ENCODE measurements around the gene SLFN11.
"Not testable (repeated sequence)": the region's sequence is repeated elsewhere in the genome, so short reads cannot be mapped to it uniquely, and the experiment has no call there.

SLFN11 gene, protein sequence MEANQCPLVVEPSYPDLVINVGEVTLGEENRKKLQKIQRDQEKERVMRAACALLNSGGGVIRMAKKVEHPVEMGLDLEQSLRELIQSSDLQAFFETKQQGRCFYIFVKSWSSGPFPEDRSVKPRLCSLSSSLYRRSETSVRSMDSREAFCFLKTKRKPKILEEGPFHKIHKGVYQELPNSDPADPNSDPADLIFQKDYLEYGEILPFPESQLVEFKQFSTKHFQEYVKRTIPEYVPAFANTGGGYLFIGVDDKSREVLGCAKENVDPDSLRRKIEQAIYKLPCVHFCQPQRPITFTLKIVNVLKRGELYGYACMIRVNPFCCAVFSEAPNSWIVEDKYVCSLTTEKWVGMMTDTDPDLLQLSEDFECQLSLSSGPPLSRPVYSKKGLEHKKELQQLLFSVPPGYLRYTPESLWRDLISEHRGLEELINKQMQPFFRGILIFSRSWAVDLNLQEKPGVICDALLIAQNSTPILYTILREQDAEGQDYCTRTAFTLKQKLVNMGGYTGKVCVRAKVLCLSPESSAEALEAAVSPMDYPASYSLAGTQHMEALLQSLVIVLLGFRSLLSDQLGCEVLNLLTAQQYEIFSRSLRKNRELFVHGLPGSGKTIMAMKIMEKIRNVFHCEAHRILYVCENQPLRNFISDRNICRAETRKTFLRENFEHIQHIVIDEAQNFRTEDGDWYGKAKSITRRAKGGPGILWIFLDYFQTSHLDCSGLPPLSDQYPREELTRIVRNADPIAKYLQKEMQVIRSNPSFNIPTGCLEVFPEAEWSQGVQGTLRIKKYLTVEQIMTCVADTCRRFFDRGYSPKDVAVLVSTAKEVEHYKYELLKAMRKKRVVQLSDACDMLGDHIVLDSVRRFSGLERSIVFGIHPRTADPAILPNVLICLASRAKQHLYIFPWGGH

DNA sequence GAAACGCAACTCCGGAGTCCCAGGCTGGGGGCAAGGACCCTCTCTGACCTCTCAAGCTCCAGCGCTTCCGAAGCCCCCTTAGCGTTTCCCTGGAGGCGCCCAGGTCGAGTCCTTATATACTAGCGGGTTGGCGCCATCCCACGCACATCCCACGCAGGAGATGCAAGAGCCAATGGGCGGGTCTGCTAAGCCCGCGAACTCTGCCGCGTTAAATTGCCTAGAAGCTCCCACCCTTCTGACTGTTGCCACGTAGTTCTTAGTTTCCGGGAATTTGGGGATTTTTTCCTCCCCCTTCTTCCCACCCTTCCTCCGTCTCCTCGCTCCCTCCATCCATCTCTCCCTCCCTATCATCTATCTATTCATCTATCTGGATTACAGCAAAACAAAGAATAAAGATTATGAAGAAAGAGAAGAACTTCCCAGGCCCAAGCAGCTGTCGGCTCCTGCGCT lies at the start of gene SLFN11:
TSS of gene SLFN11 (minus strand) at position 88 of the 450 bp plus-strand sequence. CDS start 9,814 bp downstream, outside the sequence.
- no peak for DNase-seq (ENCODE audit: low spot score)

DNA sequence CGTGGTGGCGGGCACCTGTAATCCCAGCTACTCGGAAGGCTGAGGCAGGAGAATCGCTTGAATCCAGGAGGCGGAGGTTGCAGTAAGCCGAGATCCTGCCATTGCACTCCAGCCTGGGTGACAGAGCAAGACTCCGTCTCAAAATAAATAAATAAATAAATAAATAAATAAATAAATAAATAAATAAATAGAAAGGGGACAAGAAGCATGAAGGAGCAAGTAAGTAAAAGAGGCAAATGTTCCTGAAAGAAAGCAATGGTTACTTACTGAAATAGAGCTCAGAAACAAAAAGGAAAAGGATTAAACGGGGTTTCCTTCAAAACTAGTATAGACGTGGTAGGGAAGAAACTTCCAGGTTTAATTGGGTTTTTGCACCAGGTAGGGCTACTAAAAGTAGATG lies 47.6 kb upstream of the SLFN11 start:
- DNase-seq (ENCODE audit: low spot score), result not testable (repeated sequence)

DNA sequence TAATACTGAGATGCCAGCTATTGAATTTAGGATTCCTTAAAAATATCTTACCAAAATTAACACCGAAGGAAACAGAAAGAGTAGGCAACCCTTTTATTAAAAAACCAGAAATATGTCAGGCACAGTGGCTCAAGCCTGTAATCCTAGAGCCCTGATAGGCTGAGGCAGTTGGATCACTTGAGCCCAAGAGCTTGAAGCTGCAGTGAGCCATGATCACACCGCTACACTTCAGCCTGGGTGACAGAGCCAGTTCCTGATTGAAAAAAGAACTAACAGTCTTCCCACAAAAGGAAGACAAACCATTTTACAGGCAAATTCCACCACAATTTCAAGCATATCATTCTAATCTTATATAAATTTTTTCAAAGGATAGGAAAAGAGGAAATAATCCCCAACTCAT lies 43.2 kb upstream of the SLFN11 start:
- no peak for DNase-seq (ENCODE audit: low spot score)

DNA sequence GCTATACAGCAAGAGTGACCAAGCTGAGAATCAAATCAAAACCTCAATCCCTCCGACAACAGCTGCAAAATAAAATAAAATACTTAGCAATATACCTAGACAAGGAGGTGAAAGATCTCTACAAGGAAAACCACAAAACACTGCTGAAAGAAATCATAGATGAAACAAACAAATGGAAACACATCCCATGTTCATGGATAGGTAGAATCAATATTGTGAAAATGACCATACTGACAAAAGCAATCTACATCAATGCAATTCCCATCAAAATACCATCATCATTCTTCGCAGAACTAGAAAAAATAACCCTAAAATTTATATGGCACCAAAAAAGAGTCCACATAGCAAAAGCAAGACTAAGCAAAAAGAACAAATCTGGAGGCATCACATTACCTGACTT lies 41.3 kb upstream of the SLFN11 start:
- not testable (repeated sequence) for DNase-seq (ENCODE audit: low spot score)

DNA sequence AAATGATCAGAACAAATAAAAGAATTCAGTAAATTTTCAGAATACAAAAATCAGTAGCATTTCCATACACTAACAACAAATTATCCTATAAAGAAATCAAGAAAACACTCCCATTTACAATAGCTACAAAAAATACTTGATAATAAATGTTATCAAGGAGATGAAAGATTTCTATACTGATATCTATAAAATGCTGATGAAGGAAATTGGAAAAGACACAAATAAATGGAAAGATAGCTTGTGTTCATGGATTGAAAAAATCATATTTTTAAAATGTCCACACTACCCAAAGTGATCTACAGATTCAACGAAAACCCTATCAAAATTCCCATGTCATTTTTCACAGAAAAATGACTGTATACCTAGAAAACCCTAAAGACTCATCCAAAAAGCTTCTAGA lies 40.8 kb upstream of the SLFN11 start:
- DNase-seq (ENCODE audit: low spot score), result no peak

DNA sequence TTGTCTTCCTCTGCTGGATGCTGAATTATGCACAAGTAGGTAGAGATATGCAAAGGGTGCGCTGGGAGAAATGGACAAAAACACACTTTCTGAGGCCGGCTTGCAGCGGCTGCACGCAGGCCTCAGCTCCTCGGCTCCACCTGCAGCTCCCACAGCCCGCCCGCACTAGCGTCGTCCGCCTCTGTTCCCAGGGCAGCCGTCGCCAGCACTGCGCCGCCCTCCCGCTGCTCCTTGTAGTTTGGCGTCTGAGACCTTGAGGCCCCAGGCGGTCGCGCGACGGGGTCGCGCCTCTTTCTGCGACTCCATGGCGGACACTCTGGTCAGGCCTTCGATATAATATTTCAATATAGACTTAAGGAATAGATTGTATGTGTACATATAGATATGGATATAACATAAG lies 34.1 kb upstream of the SLFN11 start:
- DNase-seq (ENCODE audit: low spot score), result no peak

DNA sequence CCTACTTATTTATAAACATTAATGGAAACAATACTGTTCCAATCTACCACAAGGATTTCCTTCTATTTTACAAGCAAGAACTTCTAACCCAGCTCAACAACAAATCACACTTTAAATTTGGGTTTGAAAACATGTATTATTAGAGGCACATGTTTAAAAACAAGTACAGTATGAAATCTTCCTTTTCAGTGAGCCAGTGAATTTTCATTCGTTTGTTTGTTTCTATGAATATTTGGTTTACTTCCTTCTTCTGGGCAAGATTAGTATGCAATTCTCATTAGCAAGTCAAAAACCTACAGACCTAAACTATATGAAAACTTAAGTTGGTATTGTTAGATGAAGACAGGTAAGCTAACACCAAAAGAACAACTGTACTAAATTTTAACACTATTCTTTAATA lies 33.1 kb upstream of the SLFN11 start:
- DNase-seq (ENCODE audit: low spot score), result no peak

DNA sequence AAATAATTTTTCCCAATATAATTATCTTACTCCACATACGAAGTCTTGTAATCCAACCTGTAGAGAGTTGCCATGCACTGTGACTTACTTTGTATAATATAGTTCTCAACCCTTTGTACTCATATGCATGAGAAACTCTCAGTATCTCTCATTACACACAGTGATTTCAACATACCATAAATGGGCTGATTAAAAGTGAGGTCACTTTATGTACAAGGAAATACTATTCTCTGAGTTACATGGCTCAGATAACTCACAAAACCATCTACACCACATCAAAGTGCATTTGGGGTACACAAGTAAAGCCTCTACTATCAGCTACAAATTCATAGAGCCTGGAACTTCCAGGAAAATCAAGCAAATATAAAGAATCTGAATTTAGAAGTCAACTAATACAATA lies 30.9 kb upstream of the SLFN11 start:
- peak; percentile 51 for DNase-seq (ENCODE audit: low spot score)

DNA sequence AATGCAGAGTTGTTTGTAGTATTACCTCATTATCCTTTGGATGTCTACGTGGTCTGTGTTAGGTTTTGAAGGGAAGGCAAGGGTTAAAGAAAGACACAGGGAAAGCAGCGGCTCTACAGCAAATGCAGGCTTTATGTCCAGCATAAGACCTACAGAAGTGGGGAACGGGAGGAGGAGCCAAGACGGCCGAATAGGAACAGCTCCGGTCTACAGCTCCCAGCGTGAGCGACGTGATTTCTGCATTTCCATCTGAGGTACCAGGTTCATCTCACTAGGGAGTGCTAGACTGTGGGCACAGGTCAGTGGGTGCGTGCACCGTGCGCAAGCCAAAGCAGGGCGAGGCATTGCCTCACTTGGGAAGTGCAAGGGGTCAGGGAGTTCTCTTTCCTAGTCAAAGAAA lies 20.4 kb upstream of the SLFN11 start:
- not testable (repeated sequence) for DNase-seq (ENCODE audit: low spot score)

DNA sequence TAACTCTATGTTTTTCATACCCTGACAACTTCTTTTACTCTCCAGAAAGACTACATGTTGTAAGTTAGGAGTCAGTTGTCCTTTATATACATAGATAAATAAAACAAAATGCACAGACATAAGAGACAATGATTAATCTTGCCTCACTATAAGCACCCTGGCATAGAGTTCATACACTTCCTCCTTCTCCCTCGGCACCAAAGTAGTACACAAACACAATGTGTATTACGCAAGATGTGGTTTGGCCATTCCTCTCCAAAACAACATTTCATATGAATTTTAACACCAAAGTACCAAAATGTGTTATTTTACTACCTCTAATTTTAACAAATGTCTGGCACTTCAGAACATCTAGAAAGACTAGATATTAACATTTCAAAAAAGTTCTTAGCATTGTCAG lies 17.2 kb upstream of the SLFN11 start:
- DNase-seq (ENCODE audit: low spot score), result no peak

DNA sequence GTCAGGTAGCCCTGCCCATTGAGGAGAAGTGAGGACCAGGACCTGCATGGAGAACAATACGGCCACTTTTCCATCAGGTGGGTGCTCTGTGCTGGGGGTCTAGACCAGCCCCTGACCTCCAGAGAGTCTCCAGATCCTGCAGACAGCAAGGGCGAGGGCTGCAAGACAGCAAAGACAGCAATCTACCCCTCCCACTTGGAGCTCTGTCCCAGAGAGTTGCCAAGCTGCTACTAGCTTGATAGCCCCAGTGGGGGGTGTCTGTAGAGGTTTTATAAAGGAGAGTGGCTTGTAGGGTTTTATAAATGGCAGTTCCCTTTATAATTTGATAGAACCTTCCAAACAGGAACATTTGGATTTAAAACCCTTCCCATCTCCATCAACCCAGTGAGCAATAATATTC lies 16.7 kb upstream of the SLFN11 start:
- no peak for DNase-seq (ENCODE audit: low spot score)

DNA sequence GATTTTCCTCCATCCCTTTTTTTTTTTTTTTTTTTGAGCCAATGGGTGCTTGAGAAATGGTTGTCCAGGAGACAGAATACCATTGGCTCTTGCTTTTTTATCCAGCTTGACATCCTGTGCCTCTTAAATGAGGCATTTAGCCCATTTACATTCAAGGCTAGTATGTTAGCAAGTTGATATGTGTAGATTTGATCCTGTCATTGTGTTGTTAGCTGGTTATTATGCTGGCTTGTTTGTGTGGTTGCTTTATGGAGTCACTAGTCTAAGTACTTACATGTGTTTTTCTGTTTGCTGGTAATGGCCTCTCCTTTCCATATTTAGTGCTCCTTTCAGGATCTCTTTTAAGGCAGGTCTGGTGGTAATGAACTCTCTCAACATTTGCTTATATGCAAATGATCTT lies 14.1 kb upstream of the SLFN11 start:
- DNase-seq (ENCODE audit: low spot score), result no peak

DNA sequence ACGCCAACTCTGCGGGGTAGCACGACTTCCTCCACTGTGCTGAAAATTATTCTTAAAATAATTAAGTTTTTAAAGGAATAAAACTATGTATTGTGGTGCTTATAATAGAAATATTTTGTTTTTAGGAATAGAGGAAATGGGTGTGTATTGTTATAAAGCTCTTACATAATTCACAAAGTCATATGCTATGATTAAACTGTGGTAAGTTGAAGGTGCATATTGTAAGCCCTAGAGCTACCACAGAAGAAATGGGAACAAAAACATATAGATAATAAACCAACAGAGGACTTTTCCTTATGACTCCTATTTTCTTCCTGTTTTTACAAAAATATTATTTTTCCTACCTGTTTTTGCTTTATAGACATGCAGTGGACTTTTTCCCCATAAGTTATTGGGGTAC lies 4.3 kb upstream of the SLFN11 start:
- no peak for DNase-seq (ENCODE audit: low spot score)

DNA sequence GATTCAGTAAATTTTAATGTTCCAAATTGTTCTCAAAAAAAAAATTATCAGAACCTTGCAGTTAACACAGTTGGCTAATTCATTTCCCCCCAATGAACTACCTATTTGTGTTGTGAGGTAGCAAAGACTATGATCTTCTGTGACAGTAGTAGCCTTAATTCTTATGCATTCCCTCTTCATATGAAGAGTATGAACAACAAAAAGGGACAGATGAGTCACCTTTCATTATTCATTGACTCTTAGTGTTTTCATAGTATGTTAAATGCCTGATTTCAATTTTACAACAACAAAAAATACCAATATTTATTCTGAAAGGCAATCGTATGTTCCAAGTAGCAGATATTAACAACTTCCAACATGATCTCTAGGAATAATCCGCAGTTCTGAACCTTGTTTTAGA lies 3.6 kb upstream of the SLFN11 start:
- no peak for DNase-seq (ENCODE audit: low spot score)

DNA sequence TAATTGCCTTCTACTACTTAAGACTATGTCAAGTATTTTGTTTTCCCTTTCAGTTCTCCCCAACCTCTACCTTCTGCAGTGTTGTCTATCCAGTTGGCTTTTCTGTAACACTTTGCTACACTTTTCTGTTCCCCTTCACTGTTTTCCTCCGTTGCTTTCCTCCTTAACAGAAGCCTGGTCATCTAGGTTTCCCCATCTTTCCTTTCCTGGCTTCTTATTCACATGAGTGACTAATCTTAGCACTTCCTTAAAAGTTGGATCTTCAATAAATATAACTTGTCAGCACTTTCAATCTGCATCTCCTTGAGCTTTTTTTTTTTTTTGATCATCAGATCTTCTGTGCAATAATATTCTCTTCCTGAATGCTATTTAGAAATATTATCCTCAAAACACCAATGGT lies 2.8 kb upstream of the SLFN11 start:
- no peak for DNase-seq (ENCODE audit: low spot score)

DNA sequence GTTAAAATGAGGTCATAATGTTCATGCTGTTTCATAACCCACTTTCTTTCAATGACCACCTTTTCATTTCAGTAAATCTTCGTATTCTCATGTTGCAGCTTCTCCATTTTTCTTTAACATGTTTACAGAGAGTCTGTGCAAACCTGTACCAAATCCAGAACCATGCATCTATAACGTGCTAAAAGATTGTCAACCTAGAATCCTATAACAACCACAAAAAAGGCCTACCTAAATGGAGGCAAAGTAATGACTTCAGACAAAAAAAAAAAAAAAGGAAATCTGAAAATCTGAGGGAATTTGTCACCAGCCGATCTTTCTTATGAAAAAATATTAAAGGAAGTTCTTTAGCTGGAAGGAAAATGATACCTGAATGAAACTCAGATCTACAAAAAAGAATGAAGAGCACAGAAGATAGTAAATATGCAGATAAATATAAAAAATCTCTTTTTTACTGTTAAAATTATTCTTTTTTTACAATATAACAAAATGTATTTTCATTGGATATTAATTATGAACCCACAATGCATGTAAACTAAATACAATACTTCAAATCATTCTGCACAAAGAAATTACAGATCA lies 1.4 kb upstream of the SLFN11 start:
- no peak for DNase-seq (ENCODE audit: low spot score)

DNA sequence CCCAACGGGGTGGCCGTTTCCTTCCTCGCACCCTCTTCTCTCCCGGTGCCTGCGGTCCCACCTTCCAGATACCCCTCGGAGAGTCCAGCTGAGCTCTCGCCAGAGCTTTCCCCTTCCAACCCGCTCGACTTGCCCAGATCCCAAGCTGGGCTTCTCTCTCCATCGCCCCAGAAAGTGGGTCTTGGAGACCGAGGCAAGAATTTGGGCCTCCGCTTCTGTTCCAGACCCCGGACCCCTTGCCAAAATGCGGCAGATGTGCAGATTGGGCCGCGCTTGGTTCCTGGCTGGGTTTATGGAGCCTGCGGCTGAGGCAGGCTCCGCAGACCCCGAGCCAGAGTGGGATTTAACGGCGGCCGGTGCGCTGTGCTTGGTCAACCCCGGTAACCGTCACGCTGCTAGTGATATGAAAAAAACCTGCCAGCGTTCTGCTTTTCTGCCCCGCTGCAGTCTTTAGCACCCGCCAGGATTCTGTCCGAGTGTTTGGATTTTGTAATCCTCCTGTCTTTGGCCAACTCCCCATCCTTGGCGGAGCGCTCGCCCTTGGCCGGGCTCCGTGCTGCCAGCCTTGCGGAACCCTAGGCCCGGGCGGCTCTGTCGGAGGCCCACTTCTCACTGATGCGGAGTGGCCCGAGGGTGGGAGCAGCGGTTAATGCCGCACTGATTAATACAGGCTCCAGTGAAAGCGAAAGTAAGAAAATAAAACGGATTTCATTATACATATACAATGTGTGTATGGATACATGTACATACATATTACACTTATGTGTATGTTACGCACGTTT lies 754 bp upstream of the SLFN11 start:
- no peak for DNase-seq (ENCODE audit: low spot score)

DNA sequence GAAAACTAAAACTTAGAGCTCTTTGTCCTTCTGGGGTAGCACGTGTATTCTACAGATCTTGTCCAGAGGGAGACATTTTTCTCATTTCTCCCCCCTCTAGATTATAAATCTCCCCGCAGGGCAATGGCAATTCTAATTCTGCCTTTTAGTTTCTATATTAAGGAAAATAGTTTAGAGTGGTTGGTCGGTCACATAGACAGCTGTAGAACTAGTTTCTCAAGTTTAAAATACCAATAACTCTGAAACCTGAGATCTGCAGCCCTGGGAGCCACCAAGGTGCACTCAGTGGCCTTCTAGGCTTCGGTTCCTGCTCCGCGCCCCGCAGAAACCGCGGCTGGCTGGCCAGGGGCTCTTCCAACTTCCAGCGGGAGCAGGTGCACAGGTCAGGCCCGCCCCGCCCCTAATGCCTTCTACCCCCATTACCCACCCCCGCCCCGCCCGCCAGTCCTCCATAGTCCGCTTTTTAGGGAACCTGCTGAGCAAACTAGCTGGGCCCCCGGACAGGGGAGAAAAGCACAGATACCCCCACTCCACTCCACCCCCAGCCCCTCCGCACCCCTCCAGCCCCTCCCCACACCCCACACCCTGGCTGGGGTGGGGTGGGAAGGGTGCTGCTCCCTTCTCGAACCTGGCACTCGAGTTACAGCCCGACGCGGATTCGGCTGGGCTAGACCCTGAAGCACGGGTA lies 431 bp downstream of the SLFN11 start:
- no peak for DNase-seq (ENCODE audit: low spot score)

DNA sequence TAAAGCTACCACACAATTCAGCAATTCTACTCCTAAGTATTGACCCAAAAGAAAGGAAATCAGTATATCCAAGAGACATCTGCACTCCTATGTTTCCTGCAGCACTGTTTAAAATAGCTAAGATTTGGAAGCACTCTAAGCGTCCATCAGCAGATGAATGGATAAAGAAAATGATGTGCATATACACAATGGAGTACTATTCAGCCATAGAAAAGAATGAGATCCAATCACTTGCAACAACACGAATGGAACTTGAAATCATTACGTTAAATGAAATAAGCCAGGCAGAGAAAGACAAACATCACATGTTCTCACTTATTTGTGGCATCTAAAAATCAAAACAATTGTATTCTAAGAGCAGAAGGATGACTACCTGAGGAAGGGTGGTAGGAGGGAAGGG lies 1.5 kb downstream of the SLFN11 start:
- DNase-seq (ENCODE audit: low spot score), result no peak

DNA sequence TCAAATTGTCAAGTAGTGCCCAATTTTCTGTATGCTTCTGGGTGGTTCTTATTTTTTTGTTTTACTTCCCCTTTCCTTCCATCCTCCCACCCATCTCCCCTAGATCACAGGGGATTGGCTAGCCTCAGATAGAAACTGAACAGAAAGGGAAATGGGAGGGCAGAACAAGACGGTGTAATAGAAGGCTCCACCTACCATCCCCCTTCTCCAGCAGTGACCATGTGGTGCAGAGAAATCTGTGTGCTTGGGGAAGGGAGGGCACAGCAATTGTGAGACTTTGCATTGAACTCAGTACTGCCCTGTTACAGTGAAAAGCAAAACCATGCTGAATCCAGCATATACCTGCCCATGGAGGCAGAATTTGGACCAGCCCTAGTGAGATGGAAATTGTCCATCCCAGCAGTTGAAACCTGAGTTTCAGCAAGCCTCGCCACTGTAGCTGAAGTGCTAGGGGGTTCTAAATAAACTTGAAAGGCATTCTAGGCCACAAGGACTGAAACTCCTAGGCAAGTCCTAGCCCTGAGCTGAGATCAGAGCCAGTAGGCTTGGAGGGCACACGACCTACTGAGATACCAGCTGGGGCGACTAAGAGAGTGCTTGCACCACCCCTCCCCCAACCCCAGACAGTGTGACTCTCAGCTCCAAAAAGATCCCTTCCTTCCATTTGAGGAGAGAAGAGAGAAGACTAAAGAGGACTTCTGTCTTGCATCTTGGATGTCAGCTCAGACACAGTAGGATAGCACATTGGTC lies 5.2 kb downstream of the SLFN11 start:
- DNase-seq (ENCODE audit: low spot score), result no peak

DNA sequence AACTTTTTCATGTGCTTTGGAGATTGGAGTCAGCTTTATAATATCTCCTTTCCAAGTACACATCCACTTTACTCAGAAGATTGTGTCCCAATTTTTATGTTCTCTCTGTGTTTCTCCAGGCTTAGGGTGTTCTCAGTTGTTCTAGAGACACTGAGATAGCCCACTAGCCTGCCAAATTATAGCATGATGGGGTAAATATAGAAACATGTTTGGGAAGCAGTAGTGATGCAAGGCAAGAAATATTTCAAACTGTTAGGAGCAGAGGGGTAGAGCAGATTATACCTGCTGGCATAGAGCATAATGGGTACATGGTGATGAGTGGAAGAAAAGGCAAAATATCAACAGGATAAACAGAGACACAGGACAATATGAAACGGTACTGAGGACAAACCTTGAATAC lies 12.4 kb downstream of the SLFN11 start:
- no peak for DNase-seq (ENCODE audit: low spot score)

Data from HuH-7 (cell line).